Lower lobe of right lung (tissue), 2 donors: ENCODE data around the gene TAGLN. TPM values are rescaled to one million over a fixed set of nuclear protein-coding genes. Genes with fewer than 3 reads are reported as not detected.
"Not testable (repeated sequence)": the region's sequence is repeated elsewhere in the genome, so short reads cannot be mapped to it uniquely, and the experiment has no call there.

ENCODE experiments used
- ATAC-seq, 2 donors: fragments of 200-7000 bp; cut with Tn5 transposase; one replicate each; pipeline ENCODE4 v1.9.1; 2020 to 2022; ENCODE audit warnings: mild to moderate bottlenecking in 2 of 2, moderate library complexity in 2 of 2
- DNase-seq: peaks from one replicate; pipeline ENCODE4 v3.0.0-alpha.2; 2020
- H3K27ac ChIP-seq: fragments of 200-600 bp; one replicate; pipeline ENCODE4 v1.8.0; 2022
- H3K27me3 ChIP-seq: fragments of 200-600 bp; one replicate; pipeline ENCODE4 v1.8.0; 2022; ENCODE audit warnings: low read depth
- H3K36me3 ChIP-seq: fragments of 200-600 bp; one replicate; pipeline ENCODE4 v1.8.0; 2022; ENCODE audit warnings: mild to moderate bottlenecking
- H3K4me1 ChIP-seq: fragments of 200-600 bp; one replicate; pipeline ENCODE4 v1.8.0; 2022
- H3K4me3 ChIP-seq: fragments of 200-600 bp; one replicate; pipeline ENCODE4 v1.8.0; 2022; ENCODE audit warnings: mild to moderate bottlenecking
- H3K9me3 ChIP-seq: fragments of 200-600 bp; one replicate; pipeline ENCODE4 v1.8.0; 2022
- intact Hi-C: fragments of 100-400 bp; cut with DNase I; formaldehyde crosslinking; loops from one replicate; pipeline ENCODE4 v1.11.0; 2022
- total RNA-seq: library from RNA; stranded (reverse); fragmentation: NEBNext Ultra II Directional; extraction: Animal tissue kit (Norgen Biotek cat#: 25700); gene quantifications from one replicate; pipeline ENCODE4 v1.2.1, GENCODE V29; 2021
- TF ChIP-seq, protein P1 (sequence below): fragments of 200-600 bp; IDR thresholded peaks from one replicate; pipeline ENCODE4 v1.8.0; 2022; ENCODE audit warnings: antibody characterized with exemption, mild to moderate bottlenecking
- donor health status: DM: no; HTN: yes; CAD: no; lungs with severe emphysema.

TAGLN gene
- total RNA-seq, 1 donor from 2014 or later, result 297 TPM

DNA sequence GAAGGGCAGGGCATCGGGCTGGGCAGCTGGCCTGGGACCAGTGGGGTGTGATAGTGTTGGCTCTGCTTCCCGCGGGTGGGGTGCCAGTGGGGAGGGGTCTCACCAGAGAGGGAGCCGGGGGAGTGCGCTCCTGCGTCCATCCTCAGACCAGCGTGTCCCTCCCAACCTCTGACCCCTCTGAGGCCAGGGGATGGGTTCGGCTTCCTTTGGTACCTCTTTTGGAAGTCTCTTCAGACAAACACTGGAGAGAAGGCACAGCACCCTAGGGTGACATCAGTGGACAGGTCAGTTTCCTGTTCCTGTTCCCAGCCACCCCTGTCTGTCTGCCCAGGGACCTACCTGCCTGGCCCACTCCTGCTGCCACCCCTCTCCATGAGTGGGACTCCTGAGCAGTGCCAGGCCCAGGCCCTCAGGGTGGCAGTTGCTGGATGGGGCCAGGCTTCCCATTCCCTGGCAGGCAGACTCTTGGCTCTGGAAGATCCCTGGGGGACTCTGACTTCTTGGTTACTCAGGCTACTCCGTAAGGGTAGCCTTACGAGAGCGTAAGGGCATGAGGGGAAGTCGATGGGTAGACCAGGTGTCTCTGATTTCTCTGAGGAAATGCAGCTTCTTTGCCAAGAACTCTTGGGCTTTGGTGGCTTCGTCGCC, 2.6 kb downstream of the TAGLN start:
- H3K9me3 ChIP-seq, result no peaks in the 10 kb centered on the region
- ATAC-seq (no peak), DNase-seq (no peak)
- H3K4me3 ChIP-seq, result peak overlapping the region; percentile 38
- peak overlapping the region; percentile 77 for H3K27ac ChIP-seq
- H3K27me3 ChIP-seq, result no peaks in the 10 kb centered on the region
- peaks cover 30% of the 10 kb centered on the region for H3K4me1 ChIP-seq
- peaks cover 46% of the 10 kb centered on the region for H3K36me3 ChIP-seq
- TF ChIP-seq, protein P1, sequence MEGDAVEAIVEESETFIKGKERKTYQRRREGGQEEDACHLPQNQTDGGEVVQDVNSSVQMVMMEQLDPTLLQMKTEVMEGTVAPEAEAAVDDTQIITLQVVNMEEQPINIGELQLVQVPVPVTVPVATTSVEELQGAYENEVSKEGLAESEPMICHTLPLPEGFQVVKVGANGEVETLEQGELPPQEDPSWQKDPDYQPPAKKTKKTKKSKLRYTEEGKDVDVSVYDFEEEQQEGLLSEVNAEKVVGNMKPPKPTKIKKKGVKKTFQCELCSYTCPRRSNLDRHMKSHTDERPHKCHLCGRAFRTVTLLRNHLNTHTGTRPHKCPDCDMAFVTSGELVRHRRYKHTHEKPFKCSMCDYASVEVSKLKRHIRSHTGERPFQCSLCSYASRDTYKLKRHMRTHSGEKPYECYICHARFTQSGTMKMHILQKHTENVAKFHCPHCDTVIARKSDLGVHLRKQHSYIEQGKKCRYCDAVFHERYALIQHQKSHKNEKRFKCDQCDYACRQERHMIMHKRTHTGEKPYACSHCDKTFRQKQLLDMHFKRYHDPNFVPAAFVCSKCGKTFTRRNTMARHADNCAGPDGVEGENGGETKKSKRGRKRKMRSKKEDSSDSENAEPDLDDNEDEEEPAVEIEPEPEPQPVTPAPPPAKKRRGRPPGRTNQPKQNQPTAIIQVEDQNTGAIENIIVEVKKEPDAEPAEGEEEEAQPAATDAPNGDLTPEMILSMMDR, result no peak
- intact Hi-C loops, result no loop called here

DNA sequence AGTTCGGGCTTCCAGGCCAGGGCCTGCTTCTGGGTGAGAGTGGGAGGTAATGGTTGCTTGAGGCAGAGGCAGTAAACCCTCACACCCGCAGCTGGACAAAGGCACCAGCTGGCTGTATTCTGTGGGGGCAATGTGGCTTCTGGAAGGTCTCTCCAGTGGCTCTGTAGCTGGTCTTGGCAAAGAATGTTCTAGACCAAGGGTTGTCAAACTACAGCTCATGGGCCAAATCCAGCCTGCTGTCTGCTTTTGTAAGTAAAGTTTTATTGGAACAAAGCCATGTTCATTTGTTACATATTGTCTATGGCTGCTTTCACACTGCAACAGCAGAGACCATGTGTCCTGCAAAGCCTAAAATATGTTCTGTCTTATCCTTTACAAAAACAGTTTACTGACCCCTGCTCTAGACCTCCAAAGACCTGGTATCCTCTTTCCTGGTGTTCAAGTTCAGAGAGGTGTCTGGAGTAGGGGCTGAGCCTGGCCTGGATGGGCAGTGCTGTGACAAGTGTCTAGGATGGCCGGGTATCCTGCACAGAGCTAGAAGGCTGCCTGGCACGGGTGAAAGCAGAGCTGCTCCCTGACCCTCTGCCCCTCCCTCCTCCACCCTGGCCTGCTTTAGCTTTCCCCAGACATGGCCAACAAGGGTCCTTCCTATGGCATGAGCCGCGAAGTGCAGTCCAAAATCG, 3.4 kb downstream of the TAGLN start:
- H3K9me3 ChIP-seq, result no peaks in the 10 kb centered on the region
- TF ChIP-seq, protein P1, result no peak
- H3K27ac ChIP-seq, result peak overlapping the region; percentile 77
- H3K36me3 ChIP-seq, result peaks cover 40% of the 10 kb centered on the region
- H3K4me1 ChIP-seq, result peaks cover 30% of the 10 kb centered on the region
- H3K4me3 ChIP-seq, result peak overlapping the region; percentile 38
- DNase-seq (no peak), ATAC-seq (no peak)
- H3K27me3 ChIP-seq, result no peaks in the 10 kb centered on the region
- intact Hi-C loops, result no loop called here

GRCh38 chr11:117203069-117203407, 3.9 kb downstream of the TAGLN start:
- Histone ChIP-seq H3K27me3 (no peaks in the 10 kb centered on the region), H3K27ac (peak overlapping the region; percentile 77), H3K36me3 (peaks cover 40% of the 10 kb centered on the region), H3K4me3 (no peak overlapping the region), H3K9me3 (no peaks in the 10 kb centered on the region), H3K4me1 (peaks cover 25% of the 10 kb centered on the region)
- TF ChIP-seq, protein P1, result no peak
- DNase-seq (no peak), ATAC-seq (no peak)
- intact Hi-C loops, result no loop called here

GRCh38 chr11:117204283-117205080, 5.3 kb downstream of the TAGLN start:
- Histone ChIP-seq H3K4me3 (no peak overlapping the region), H3K4me1 (peaks cover 17% of the 10 kb centered on the region), H3K36me3 (peaks cover 40% of the 10 kb centered on the region), H3K9me3 (no peaks in the 10 kb centered on the region), H3K27ac (peak overlapping the region; percentile 18), H3K27me3 (no peaks in the 10 kb centered on the region)
- TF ChIP-seq, protein P1, result no peak
- DNase-seq (no peak), ATAC-seq (no peak)
- intact Hi-C loops, result loop anchor here (5.0 kb wide), 1 partner anchor 72 kb away; no protein-coding TSS in a partner anchor

DNA sequence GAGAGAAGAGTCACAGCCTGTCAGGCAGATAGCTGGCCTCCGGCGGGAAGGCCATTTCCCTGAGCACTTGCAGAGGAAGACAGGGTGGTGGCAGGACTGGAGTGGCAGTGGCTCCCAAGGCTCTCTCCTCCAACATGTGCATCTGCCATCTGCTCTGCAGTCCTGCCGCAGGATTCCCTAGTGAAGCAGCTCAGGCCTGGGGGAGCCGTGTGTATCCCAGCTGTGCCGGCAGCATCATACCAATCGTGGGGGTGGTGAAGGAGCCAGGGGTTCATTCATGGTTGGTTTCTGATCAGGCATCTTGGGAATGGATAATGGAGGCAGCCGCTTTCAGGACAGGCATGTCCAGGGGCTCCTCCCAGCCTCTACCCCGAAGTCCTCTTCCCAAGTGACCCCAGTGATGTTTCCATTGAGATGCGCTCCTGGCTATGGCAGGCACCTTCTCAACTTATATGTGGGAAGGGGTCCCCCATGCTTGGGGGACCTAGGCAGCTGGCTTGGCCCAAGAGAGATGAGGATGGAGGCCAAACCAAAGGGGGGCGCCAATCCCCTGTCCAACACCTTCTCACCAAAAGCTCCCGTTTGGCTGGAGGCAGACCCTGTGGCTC, 6.1 kb downstream of the TAGLN start:
- intact Hi-C loops, result loop anchor here (5.0 kb wide), 1 partner anchor 73 kb away; no protein-coding TSS in a partner anchor
- H3K9me3 ChIP-seq, result no peaks in the 10 kb centered on the region
- DNase-seq, result no peak
- no peak for ATAC-seq
- H3K4me1 ChIP-seq, result peaks cover 17% of the 10 kb centered on the region
- H3K27me3 ChIP-seq, result no peaks in the 10 kb centered on the region
- H3K4me3 ChIP-seq, result no peak overlapping the region
- TF ChIP-seq, protein P1, result no peak
- H3K36me3 ChIP-seq, result peaks cover 42% of the 10 kb centered on the region
- no peak overlapping the region for H3K27ac ChIP-seq

DNA sequence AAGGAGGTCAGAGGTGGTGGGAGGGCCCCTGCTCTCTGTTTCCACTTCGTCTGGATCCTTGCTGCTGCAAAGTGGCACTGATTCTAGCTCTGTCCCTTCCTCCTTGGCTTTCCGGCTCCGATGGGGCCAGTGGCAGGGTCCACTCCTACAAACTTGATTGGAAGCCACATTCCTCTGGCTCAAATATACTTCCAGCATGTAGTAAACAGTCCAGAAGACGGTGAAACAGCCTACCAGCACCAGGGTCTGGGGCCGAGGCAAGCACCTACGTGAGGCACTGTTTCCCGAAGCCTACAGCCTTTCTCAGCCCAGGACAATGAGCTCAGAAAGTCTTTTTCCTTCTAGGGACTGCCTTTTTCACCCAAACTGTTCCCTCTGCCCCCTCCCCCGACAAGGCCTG, 6.9 kb downstream of the TAGLN start:
- not testable (repeated sequence) for DNase-seq, H3K27me3 ChIP-seq, H3K9me3 ChIP-seq, ATAC-seq, H3K27ac ChIP-seq, H3K4me3 ChIP-seq
- intact Hi-C loops, result loop anchor here (5.0 kb wide), 1 partner anchor 74 kb away; no protein-coding TSS in a partner anchor
- H3K36me3 ChIP-seq, result peaks cover 48% of the 10 kb centered on the region
- H3K4me1 ChIP-seq, result peaks cover 15% of the 10 kb centered on the region

DNA sequence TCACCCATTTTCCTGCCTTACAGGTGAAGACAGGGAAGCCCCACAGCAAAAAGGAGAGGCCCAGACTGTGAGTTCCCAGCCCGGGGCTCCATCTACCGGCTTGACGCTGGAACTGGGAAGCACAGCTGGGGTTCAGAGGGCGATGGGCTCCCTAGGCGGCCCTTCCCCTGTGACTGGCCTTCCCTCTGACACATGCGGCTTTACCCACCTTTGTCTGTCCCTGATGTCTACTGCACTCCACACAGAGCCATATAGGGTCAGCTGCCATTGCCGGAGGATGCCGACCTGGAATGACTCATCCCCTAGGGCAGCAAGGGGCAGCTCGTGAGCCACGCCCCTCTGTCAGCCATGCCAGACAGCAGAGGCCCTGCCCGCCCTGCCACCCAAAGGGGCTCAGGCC, 7.7 kb downstream of the TAGLN start:
- peaks cover 46% of the 10 kb centered on the region for H3K36me3 ChIP-seq
- intact Hi-C loops, result loop anchor here (5.0 kb wide), 1 partner anchor 75 kb away; no protein-coding TSS in a partner anchor

DNA sequence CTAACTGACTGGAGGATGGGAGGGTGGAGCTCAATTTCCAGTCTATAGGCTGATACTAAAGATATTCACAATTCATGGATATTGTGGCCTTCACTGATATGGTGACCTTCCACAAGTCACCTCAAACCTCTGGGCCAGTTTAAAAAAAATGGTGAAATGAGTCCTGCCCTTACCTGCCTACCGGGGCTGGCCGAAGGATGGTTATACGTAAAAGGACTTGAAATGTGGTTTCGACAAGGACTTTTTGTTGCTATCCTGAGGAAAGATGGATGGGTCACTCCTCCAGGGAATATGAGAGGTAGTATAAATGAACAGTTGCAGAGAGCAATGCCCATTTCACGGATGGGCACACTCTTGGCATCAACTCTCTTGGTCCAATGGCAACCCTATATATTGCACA, 8.3 kb downstream of the TAGLN start:
- H3K4me1 ChIP-seq, H3K9me3 ChIP-seq, H3K4me3 ChIP-seq, H3K27ac ChIP-seq, ATAC-seq, DNase-seq, H3K27me3 ChIP-seq: not testable (repeated sequence)
- intact Hi-C loops, result loop anchor here (5.0 kb wide), 1 partner anchor 75 kb away; no protein-coding TSS in a partner anchor
- peaks cover 46% of the 10 kb centered on the region for H3K36me3 ChIP-seq

More for the DNA sequence above, 7.7 kb downstream of the TAGLN start:
- H3K27ac ChIP-seq, DNase-seq, H3K27me3 ChIP-seq, H3K9me3 ChIP-seq, H3K4me1 ChIP-seq, H3K4me3 ChIP-seq: not testable (repeated sequence)
- ATAC-seq, result peak; percentile 7 to 39
